OCI-LY7 (cell line): Measurements from ENCODE around the gene APLP2. TPM values are rescaled to one million over a fixed set of nuclear protein-coding genes. Genes with fewer than 3 reads are reported as not detected.
A peak's percentile ranks its signal among the peaks of the same experiment; 100 is the strongest.

Source experiments
- BruUV-seq: library from RNA; stranded (reverse); fragments of 400-500 nt; replicated peaks from 2 replicates; lab custom pipeline; 2021; lab: Mats Ljungman, UMichigan
- CTCF ChIA-PET: fragments of 300-600 bp; sonication (Branson Sonifier 250); formaldehyde crosslinking; loops from one replicate; lab custom pipeline; 2022; ENCODE audit warnings: antibody characterized with exemption; ENCODE audit not compliant: unreplicated experiment; lab: Charles Lee
- POLR2A ChIA-PET: fragments of 300-600 bp; sonication (Branson Sonifier 250); formaldehyde crosslinking; loops from one replicate; lab custom pipeline; 2022; ENCODE audit warnings: antibody characterized with exemption; lab: Charles Lee
- DNase-seq: peaks from one replicate; pipeline ENCODE4 v3.0.0-alpha.2; 2015; ENCODE audit warnings: low spot score
- H2AFZ ChIP-seq: fragments of 200-600 bp; sonication (generic), shearing (Covaris generic); 2 replicates; pipeline ENCODE4 v1.6.1; 2014; ENCODE audit warnings: mild to moderate bottlenecking, antibody characterized with exemption, low read length, moderate library complexity
- H3K27ac ChIP-seq: fragments of 200-600 bp; sonication (generic); 2 replicates; pipeline ENCODE4 v1.5.1; 2014; ENCODE audit warnings: mixed run types, low read depth, mild to moderate bottlenecking, moderate library complexity, low read length, inconsistent platforms; ENCODE audit not compliant: poor library complexity, severe bottlenecking
- H3K36me3 ChIP-seq: fragments of 200-600 bp; sonication (generic); 2 replicates; pipeline ENCODE4 v1.6.1; 2014; ENCODE audit warnings: mild to moderate bottlenecking, antibody characterized with exemption, low read length, moderate library complexity, mixed read lengths; ENCODE audit not compliant: insufficient read depth
- H3K4me1 ChIP-seq: fragments of 200-600 bp; sonication (generic); 2 replicates; pipeline ENCODE4 v1.5.1; 2014; ENCODE audit warnings: mild to moderate bottlenecking, low read length; ENCODE audit not compliant: insufficient read depth, poor library complexity, severe bottlenecking
- H3K4me2 ChIP-seq: fragments of 200-600 bp; sonication (generic); 2 replicates; pipeline ENCODE4 v1.6.1; 2014; ENCODE audit warnings: mild to moderate bottlenecking, low read length
- H3K4me3 ChIP-seq: fragments of 200-600 bp; sonication (generic); 2 replicates; pipeline ENCODE4 v1.5.1; 2014; ENCODE audit warnings: mild to moderate bottlenecking, low read depth, low read length; ENCODE audit not compliant: poor library complexity, severe bottlenecking
- H3K79me2 ChIP-seq: fragments of 200-600 bp; sonication (generic); 2 replicates; pipeline ENCODE4 v1.6.1; 2016; ENCODE audit warnings: low read depth, mild to moderate bottlenecking, low read length, moderate library complexity, mixed read lengths; ENCODE audit not compliant: insufficient read depth
- H3K9me2 ChIP-seq: fragments of 200-600 bp; sonication (generic); 2 replicates; pipeline ENCODE4 v1.6.1; 2016; ENCODE audit warnings: mild to moderate bottlenecking, low read length, mixed read lengths; ENCODE audit not compliant: insufficient read depth
- H3K9me3 ChIP-seq: fragments of 200-600 bp; sonication (generic); 2 replicates; pipeline ENCODE4 v1.6.1; 2014; ENCODE audit warnings: mild to moderate bottlenecking, mixed run types, low read length, mixed read lengths
- H4K20me1 ChIP-seq: fragments of 200-600 bp; sonication (generic); 2 replicates; pipeline ENCODE4 v1.6.1; 2014; ENCODE audit warnings: mild to moderate bottlenecking, antibody characterized with exemption, low read length, moderate library complexity, mixed read lengths; ENCODE audit not compliant: insufficient read depth
- EZH2phosphoT487 ChIP-seq: fragments of 200-600 bp; sonication (generic); IDR thresholded peaks from 2 replicates; pipeline ENCODE4 v1.6.1; 2018; ENCODE audit warnings: low read depth, borderline replicate concordance, mild to moderate bottlenecking, mixed run types, antibody characterized with exemption, low read length, moderate library complexity, mixed read lengths
- intact Hi-C: fragments of 100-400 bp; cut with micrococcal nuclease; formaldehyde crosslinking; loops from one replicate; pipeline ENCODE4 v1.10.0; 2022; ENCODE audit not compliant: unreplicated experiment
- total RNA-seq, 2 experiments: library from RNA; depleted of rRNA in 1 of 2; stranded (reverse); fragments of >200 nt in 1 of 2; shearing (Covaris generic) in 1 of 2; gene quantifications; 2 replicates each; pipeline ENCODE4 v1.2.3, GENCODE V29; 2014 to 2022
- TF ChIP-seq, protein P1 (sequence below): fragments of 200-600 bp; sonication (generic); conservative IDR thresholded peaks from 2 replicates; pipeline ENCODE4 v1.5.1; 2014; ENCODE audit warnings: mild to moderate bottlenecking, antibody characterized with exemption, low read length, moderate library complexity, mixed read lengths

The APLP2 gene
- total RNA-seq, 2 experiments from 2014 or later, result 147 to 284 TPM

DNA sequence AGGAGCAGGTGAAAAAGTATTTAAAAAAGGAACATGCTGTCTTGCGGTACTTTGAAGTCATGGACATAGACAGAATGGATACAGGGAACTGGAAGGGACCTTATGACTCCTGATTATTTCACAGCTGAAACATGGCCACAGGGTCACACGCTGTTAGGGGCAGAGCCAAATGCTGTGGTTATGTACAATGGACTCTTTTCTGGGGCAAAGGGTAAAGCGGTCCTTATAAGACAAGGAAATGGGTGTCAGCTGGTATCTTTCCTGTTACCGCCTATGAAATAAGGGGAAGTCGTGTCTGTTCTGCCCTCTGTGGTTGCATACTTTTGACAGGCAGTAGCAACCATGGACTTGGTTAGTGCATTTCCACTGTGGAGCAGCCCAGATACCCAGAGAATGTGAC lies 77.1 kb downstream of the APLP2 start:
- no TSS peak for BruUV-seq
- Histone ChIP-seq H2AFZ (no peak overlapping the region), H3K79me2 (no peaks in the 10 kb centered on the region), H3K4me1 (peaks cover 49% of the 10 kb centered on the region), H4K20me1 (no peaks in the 10 kb centered on the region), H3K9me3 (no peaks in the 10 kb centered on the region), H3K27ac (peak overlapping the region; percentile 67), H3K4me3 (no peak overlapping the region), H3K36me3 (peaks cover 65% of the 10 kb centered on the region), H3K9me2 (no peaks in the 10 kb centered on the region), H3K4me2 (peak overlapping the region; percentile 47)
- DNase-seq, result peak; percentile 78
- ChIA-PET POLR2A (interaction anchor here (0.6 to 1.4 kb wide), 7 partner anchors 9 to 252 kb away, joined by 3 to 5 read pairs (median 3); no protein-coding TSS in a partner anchor), CTCF (interaction anchor here (0.8 to 1.1 kb wide), 2 partner anchors 25 to 174 kb away, joined by 3 to 4 read pairs; no protein-coding TSS in a partner anchor)
- no peak for TF ChIP-seq EZH2phosphoT487
- TF ChIP-seq, protein P1, sequence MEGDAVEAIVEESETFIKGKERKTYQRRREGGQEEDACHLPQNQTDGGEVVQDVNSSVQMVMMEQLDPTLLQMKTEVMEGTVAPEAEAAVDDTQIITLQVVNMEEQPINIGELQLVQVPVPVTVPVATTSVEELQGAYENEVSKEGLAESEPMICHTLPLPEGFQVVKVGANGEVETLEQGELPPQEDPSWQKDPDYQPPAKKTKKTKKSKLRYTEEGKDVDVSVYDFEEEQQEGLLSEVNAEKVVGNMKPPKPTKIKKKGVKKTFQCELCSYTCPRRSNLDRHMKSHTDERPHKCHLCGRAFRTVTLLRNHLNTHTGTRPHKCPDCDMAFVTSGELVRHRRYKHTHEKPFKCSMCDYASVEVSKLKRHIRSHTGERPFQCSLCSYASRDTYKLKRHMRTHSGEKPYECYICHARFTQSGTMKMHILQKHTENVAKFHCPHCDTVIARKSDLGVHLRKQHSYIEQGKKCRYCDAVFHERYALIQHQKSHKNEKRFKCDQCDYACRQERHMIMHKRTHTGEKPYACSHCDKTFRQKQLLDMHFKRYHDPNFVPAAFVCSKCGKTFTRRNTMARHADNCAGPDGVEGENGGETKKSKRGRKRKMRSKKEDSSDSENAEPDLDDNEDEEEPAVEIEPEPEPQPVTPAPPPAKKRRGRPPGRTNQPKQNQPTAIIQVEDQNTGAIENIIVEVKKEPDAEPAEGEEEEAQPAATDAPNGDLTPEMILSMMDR, result no peak
- intact Hi-C loops, result loop anchor here (5.0 kb wide), 1 partner anchor 36 kb away; no protein-coding TSS in a partner anchor

DNA sequence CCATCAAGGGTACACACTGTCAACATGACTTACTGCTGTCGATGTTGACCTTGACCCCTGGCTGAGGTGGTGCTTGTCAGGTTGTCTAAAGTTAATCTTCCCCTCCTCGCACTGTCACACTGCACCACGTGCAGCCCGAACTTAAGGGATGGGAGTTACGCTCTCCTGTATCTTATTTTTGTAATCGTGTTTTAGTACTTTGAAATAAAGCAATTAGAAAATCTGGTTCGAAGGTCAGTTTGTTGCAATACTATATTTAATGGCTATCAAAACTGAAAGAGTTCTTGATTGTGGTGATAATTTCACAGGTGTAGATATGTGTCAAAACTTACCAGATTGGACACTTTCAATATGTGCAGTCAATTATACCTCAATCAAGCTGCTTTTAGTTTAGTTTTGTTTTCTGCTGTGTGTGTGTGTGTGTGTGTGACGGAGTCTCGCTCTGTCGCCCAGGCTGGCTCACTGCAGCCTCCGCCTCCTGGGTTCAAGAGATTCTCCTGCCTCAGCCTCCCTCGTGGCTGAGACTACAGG lies 79.2 kb downstream of the APLP2 start:
- H3K4me3 ChIP-seq, result no peak overlapping the region
- peaks cover 67% of the 10 kb centered on the region for H3K4me1 ChIP-seq
- H3K9me2 ChIP-seq, result no peaks in the 10 kb centered on the region
- H3K36me3 ChIP-seq, result peaks cover 44% of the 10 kb centered on the region
- no peaks in the 10 kb centered on the region for H3K79me2 ChIP-seq
- H3K4me2 ChIP-seq, result no peak overlapping the region
- POLR2A ChIA-PET, result interaction anchor here (0.5 to 7.8 kb wide), 6 partner anchors 11 to 202 kb away, joined by 3 to 74 read pairs (median 3); no protein-coding TSS in a partner anchor
- no peaks in the 10 kb centered on the region for H3K9me3 ChIP-seq
- CTCF ChIA-PET, result interaction anchor here (0.6 kb wide), 1 partner anchor 17 kb away, joined by 3 read pairs; no protein-coding TSS in a partner anchor
- TF ChIP-seq, protein P1, result no peak
- no peaks in the 10 kb centered on the region for H4K20me1 ChIP-seq
- no peak overlapping the region for H2AFZ ChIP-seq
- BruUV-seq, result no TSS peak
- intact Hi-C loops, result loop anchor here (5.0 kb wide), 1 partner anchor 33 kb away; no protein-coding TSS in a partner anchor
- DNase-seq, result no peak
- H3K27ac ChIP-seq, result no peak overlapping the region

DNA sequence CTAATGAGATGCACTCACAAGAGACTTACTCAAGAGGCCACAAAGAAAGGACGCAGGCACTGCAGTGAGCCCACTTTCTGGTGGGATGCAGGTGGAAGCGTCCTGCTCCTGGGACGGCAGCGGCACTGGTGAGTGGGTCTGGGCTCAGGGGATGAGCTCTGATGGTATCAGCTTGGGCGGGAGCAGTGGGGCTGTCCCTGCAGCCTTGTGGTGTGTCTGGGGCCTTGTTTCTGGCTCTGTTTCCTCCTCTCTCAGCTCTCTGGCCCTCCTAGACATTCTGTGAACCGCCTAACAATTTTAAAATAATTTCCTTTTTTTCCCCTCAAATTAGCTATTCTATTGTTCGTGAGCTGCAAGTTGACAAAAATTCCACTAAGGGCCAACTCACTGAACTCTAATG lies 81.1 kb downstream of the APLP2 start:
- intact Hi-C loops, result loop anchor here (10.0 kb wide), 1 partner anchor 1426 kb away; no protein-coding TSS in a partner anchor
- POLR2A ChIA-PET, result interaction anchor here (0.7 to 7.8 kb wide), 10 partner anchors 9 to 214 kb away, joined by 3 to 74 read pairs (median 5); partner anchors contain the start of gene ST14
- H3K4me2 ChIP-seq, result peak overlapping the region; percentile 69
- no peaks in the 10 kb centered on the region for H3K79me2 ChIP-seq
- TF ChIP-seq EZH2phosphoT487, result no peak
- TF ChIP-seq, protein P1, result no peak
- peaks cover 87% of the 10 kb centered on the region for H3K4me1 ChIP-seq
- CTCF ChIA-PET, result interaction anchor here (0.9 to 1.3 kb wide), 2 partner anchors 14 to 17 kb away, joined by 3 to 5 read pairs; no protein-coding TSS in a partner anchor
- H3K36me3 ChIP-seq, result peaks cover 25% of the 10 kb centered on the region
- no peaks in the 10 kb centered on the region for H3K9me2 ChIP-seq
- DNase-seq, result no peak
- no TSS peak for BruUV-seq
- H3K9me3 ChIP-seq, result no peaks in the 10 kb centered on the region
- H2AFZ ChIP-seq, result no peak overlapping the region
- H3K4me3 ChIP-seq, result no peak overlapping the region
- H3K27ac ChIP-seq, result peak overlapping the region; percentile 76
- no peaks in the 10 kb centered on the region for H4K20me1 ChIP-seq
